T-helper 1 cell treated with Interleukin-12 subunit alpha and Interleukin-12 subunit beta and Interleukin-4 antibody, amounts not matched to agents 30 ng/mL and 1 ng/mL, for 36 hours (primary cell): ENCODE data around the gene FOXC2. TPM values are rescaled to one million over a fixed set of nuclear protein-coding genes. Genes with fewer than 3 reads are reported as not detected.
"Not testable (repeated sequence)": the region's sequence is repeated elsewhere in the genome, so short reads cannot be mapped to it uniquely, and the experiment has no call there.

Experiments used
- intact Hi-C: fragments of 100-400 bp; cut with micrococcal nuclease; formaldehyde crosslinking; loops from one replicate; pipeline ENCODE4 v1.15.1; 2024
- total RNA-seq: library from RNA; stranded (reverse); gene quantifications from 2 replicates; pipeline ENCODE4 v1.2.3, GENCODE V29; 2022

Gene FOXC2
- total RNA-seq, 1 donor from 2014 or later, result not detected

DNA sequence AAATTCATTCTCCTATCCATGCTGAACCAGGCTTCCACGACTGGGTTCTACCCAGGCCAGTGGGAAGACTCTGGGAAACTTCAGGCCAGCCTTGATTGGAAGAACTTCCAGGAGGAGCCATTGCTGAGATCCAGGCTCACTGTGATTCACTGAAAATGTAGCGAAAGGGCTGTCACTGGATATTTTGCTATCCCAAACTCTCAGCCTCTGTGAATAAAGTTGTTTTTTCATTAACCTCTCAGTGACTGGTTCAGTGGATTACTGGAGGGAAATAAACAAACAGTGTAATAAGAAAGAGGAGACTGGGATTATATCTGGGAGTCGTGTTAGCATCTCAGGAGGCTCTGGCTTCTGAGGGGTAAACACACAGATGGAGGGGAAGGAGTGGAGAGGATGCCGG is 14.8 kb downstream of the FOXC2 start:
- intact Hi-C loops, result no loop called here

DNA sequence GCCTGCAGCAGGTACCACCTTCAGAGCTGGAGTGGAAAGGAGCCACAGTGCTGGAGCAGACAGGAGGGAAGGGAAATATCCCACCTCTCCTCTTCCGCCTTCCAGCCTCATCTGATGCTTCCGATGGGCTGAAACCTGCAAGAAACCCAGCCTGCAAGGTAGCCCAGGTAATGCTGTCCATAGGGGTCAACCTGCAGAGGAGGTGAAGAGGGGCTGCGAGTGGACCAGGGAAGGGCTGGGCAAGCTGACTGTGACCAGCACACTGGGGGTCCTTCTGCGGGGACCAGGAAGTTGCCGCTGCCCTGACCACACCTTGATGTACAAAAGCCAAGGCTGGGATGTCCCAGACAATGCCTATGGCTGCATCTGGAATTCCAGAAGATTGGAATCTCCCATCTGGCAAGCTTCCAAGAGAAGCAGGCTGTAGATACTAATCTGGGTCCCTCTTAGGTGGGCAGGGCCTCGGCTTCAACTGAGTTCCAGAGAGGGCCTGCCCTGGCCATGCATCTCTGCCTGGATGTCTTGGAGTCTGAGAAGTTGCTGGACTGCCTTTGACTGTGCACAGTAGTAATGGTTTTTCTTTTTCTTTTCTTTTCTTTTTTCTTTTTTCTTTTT is 17.5 kb downstream of the FOXC2 start:
- intact Hi-C loops, result no loop called here

DNA sequence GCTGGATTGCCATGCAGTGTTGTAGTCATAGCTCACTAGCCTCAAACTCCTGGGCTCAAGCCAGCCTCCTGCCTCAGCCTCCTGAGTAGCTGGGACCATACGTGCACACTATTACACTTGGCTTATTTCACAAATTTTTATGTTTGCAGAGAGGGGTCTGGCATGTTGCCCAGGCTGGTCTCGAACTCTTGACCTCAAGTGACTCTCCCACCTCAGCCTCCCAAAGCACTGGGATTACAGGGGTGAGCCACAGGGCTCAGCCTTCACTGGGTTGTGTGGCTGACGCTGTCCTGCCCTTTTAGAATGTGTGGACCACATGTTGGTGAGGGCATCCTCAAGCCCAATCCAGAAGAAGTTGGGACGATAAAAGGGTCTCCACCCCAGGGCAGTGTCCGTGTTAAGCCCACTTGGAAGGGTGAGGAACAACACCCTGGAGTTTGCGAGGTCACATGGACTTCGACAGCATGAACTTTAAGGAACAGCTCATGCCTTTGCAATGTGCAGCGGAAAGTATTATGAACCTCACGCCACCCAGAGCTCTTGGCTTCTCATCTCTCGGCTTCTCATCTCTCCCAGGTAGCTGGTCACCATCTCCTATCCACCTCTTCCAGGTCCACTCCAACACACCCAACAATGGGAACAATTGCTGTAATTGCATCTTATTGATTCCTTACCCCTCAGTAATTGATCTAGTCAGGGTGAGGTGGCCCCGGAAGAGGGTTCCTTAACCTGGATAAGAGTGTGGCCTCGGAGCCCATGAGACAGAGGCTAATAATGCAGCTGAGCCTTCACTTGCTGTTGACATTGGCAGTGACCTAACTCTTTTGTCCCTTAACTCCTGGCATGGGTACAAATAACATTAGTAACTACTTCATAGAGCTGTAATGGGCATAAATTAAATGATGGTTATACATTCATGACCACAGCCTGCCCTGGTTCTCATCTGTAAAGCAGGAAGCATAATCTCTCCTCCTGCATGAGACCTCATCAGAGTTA is 18.4 kb downstream of the FOXC2 start:
- intact Hi-C loops, result no loop called here

DNA sequence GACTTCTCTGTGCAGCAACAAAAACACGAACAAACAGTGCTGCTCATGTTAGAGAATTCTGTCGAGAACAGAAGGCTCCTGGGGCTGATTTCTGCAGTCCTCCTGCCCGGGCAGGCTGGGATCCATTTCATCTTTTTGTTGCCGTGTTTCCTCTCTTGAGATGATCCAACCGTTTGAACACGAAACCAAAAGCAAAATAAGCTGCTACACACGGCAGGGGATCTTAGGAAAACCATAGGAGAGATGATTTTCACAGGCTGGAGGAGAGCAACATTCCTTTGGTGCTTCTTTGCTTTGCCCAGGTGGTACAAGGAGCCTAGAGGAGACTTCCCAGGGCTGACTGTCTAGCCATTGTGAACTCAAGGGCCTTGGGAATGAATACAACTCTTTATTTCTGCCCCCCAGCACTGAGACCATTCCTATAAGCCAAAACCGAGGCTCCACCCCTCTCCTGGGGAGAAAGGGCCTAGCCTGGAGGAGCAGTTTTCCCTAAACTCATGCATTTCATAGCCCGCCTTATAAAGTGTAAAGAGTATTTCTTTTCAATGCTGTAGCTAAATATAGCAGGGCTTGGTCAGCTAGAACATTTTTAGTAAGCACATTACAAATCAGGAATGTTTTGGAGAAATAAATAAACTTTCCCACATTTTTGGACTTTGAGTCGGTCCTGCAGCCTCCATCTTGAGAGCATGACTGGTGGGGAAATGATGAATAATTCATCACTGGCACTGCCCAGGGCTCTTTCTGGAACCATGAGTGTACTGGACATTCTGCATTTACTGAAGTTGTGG is 19.4 kb downstream of the FOXC2 start:
- intact Hi-C loops, result no loop called here

DNA sequence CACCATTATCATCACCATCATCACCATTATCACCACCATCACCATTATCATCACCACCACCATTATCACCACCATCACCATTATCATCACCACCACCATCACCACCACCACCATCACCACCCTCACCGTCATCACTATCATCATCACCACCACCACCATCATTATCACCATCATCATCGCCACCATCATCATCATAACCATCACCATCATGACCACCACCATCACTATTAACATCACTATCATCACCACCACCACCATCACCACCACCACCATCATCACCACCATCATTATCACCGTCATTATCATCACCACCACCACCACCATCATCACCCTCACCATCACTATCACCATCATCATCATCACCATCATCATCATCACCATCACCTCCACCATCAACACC is 20.9 kb downstream of the FOXC2 start:
- intact Hi-C loops, result no loop called here

DNA sequence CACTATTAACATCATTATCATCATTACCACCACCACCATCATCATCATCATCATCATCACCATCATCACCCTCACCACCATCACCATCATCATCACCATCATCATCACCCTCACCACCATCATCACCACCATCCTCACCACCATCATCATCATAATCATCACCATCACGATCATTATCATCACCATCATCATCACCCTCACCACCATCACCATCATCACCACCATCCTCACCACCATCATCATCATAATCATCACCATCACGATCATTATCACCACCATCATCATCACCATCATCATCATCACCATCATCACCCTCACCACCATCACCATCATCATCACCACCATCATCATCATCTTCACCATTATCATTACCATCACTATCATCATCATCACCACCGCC is 21.3 kb downstream of the FOXC2 start:
- intact Hi-C loops, result not testable (repeated sequence)

DNA sequence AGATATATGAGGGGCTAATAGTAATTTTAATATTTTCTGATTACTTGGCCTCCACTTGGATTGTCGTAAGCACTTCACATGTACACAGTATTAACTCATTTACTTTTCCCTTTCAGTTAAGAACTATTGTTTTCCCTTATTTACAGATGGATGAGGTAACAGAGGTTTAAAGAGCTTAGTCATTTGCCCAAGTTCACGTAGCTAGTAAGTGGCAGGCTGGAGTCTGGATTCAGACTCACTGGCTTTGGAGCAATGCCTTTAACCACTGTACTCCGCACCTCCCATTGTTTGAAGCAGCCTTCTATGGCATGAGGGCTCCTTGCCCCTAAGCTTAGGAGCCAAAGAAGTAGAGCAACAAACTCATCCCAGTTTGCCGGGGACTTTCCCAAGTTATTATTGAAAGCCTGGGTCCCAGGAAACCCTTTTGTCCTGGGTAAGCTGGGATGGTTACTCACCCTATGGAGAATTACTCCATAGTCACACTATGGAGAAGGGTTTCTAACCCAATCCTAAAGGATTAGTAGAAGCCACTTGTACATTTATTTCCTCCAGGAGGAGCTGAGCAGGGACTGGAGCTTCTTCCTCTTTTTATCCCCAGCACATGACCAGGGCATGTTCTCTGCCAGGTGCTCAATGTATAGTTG is 24.0 kb downstream of the FOXC2 start:
- intact Hi-C loops, result no loop called here

DNA sequence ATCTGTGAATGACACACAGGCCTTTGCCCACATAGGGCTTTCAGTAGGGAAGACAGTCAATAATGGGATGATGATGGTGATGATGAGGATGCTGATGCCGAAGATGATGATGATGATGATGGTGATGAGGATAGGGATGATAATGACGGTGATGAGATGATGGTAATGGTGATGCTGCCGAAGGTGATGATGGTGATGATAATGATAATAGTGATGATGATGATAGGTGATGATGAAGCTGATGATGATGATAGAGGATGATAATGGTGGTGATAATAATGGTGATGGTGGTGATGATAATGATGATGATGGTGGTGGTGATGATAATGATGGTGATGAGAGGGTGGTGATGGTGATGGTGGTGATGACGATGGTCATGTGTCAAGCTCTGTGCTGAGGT is 24.6 kb downstream of the FOXC2 start:
- intact Hi-C loops, result no loop called here

DNA sequence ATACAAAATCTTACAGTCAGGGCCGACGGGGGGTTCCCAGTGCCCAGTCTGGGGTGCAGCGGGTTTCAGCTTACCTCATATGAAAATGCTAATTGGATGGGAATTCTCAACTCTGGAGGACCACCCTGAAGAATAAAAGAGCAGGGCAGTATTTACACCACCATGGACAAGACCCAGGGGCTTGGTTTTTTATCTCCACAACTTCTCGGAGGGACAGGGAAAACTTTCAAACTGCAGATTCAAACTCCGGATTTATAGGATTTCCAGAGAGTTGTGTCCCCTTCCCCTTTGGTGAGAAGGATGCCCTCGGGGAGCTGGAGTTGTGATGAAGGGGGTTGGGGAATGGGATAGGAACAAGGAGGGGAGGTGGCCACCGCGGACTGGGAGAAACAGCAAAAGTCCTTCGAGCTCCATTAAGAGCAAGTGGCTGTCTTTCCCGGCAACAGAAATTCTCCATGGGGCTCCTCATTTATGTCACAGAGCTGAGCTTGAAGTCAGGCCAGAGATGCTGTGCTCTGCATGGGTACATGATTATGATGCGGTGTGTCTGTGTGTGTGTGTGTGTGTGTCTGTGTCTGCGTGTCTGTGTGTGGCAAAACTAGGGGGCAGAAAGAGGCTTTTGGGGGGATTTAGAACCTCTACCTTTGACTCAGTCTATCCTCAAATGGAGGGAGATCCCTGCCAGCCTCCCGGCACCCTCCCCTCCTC is 27.4 kb downstream of the FOXC2 start:
- intact Hi-C loops, result no loop called here

DNA sequence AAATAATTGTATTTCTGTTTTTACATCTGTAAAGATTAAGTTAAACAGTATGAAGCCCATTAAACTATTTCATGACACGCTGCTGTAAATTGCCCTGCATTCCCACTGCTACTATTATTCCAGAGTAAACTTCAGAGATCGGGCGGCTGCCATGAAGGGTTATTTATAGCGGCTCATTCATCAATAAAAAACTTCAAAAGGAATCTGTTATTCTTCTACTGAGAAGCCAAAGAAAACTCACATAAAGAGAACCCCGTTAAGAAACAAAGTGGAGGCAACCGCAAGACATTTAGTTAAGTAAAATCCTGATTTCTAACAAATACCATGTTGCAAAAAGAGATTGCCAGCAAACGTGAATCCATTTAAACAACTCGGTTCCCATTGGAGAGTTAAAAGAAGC is 28.1 kb downstream of the FOXC2 start:
- intact Hi-C loops, result no loop called here

DNA sequence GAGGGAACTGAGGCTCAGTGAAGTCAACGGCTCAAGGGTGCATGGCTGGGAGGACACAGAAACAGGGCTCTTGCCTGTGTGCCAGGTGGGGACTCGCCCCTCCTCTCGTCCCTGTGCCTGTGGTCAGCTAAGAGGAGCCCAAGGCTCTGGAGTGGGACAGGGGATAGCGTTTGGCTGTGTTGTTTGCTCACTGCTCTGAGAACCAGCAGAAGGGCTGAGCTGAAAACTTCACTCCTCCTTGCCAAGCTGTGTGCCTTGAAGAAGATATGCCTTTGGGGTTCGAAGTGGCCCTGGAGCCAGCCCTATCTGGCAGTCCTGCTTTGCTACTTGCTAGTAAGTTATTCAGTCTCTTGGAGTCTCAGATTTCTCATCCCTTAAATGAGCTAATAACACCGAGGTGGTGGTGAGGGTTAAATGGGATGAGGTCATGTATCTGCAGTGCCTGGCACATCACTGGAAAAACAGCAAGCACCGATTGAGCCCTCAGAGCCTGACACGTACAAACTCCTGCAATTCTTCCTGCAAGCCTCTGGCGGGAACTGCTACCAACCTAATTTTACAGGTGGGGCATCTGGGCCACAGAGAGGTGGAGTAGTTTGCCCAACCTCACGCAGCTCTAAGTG is 29.5 kb downstream of the FOXC2 start:
- intact Hi-C loops, result no loop called here

DNA sequence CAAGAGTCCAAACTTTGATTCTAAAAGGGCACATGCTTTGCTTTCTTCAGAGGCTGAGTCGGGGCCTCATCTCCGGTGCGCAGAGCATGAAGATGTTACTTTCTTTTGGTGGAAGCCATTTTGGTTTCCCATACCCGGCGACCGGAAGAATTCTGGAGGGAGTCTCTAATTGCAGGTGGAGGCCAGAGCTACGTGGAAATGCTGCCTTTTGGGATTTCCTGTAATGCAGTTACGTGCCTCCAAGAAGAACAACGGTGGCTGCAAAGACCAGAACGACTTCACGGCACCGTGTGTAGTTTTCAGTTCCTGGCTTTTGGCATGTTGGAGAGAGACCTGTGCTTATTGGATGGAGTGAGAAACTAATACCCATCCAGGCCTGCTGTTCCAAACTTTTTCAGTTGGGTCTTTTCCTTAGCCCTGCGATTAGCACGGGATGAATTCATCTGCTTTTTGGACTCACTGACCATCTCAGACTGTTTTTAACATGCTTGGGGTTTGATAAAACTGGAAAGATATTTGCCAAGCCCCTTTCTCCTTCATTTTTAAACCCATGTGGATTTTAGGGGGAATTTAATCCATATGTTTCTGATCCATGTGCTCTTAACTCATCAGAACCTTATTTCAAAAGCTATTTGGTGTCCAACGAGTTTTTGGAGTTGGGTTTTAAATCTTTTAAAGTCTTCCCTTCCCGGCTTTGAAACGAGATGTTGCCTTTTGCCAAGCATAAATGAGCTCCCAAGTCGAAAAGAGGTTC is 30.7 kb downstream of the FOXC2 start:
- intact Hi-C loops, result no loop called here

DNA sequence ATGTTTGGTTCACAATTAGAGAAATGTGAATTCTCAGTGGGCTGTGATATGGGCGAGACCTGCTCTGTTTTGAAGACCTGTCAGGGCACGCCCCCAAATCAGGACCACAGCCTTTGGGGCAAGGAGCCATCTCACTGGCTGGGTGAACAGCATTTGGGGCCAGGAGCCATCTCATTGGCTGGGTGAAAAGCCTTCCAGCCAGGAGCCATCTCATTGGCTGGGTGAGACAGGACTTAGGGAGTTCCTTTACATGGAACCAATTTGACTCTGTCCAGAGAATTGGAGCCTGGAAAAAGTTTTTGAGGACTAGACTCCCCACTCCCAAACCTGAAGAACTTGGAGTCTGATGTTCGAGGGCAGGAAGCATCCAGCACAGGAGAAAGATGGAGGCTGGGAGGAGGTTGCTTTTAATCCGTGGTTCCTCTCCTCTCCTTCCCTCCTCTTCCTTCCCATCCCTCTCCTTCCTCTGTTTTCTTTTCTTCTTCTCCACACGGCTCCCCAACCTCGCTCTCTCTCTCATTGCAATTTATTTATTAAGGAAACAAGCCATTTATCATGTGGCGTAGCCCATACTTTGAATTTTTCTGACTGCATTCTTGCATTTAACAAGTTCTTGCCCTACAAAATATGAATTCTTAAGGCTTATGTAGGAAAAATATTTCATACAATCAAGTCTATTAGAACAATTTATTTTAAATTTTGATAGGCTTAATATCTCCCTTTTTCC is 31.4 kb downstream of the FOXC2 start:
- intact Hi-C loops, result no loop called here

DNA sequence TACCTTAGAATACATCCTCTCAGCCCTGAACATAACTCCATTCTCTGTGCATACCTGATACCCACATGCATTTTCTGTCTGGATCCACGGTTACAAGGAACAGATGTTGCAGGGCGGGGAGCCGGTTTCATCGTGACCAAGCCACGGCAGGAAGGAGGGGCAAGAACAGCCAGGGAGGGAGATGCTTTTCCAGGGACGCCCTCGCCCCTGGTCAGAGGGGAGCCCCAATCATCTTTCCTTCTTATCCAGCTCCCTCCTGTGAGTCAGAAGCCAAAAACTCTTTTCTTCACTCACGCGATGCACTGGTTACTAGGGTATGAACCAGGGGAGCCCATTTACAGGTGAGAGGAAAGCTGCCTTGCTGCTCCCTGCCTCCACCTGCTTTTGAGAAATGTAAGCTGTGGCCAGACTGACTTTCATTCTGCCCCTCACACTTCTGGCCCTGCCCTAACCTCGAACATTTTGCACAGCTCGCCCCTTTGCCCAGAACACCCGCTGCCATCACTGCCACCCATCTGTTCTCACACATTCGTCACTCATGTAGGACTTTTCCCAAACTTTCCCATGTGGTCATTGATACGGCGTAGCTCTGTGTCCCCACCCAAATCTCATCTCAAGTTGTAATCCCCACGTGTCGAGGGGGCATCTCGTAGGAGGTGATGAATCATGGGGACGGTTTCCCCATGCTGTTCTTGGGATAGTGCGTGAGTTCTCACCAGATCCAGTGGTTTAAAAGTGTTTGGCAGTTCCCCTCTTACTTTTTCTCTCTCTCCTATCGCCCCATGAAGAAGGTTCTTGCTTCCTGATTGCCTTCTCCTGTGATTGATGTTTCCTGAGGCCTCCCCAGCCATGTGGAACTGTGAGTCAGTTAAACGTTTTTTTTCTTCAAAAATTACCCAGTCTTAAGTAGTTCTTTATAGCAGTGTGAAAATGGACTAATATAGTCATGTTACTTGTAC is 32.3 kb downstream of the FOXC2 start:
- intact Hi-C loops, result no loop called here

DNA sequence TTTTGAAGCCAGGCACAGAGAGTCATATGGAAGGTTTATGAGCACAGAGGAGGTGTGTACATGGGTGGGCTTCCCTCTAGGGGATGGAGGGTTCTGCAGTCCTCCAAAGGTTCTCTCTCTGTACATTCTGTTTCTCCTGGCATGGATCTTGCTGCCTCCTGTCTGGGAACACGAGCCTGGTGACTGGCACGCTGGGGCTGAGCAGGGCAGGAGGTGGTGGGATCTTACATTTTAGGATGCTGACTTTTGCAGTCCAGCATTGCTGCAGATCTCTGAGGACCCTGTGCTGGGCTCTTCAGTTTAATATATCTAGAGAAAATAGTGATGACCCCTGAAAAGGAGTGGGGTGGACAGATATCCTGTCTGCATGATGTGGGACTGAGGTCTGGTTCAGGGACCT is 34.7 kb downstream of the FOXC2 start:
- intact Hi-C loops, result no loop called here

DNA sequence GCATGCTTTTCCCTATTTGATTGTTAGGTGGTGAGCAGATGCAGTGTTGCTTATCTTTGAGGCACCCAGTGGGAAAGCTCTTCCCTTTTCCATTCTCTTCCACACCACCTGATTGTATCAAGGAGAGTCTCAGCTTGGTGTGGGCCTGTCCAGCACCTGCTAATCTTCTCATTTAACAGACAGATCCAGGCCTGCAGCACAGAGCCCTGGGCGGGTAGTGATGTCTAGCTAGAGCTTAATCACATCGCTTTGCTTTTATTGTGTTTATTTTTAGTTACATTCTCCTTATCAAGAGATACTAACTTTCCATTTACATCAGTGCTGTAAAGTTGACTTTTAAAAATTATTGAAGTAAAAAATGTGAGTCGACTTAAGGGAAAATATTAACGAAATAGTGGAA is 35.9 kb downstream of the FOXC2 start:
- intact Hi-C loops, result no loop called here

DNA sequence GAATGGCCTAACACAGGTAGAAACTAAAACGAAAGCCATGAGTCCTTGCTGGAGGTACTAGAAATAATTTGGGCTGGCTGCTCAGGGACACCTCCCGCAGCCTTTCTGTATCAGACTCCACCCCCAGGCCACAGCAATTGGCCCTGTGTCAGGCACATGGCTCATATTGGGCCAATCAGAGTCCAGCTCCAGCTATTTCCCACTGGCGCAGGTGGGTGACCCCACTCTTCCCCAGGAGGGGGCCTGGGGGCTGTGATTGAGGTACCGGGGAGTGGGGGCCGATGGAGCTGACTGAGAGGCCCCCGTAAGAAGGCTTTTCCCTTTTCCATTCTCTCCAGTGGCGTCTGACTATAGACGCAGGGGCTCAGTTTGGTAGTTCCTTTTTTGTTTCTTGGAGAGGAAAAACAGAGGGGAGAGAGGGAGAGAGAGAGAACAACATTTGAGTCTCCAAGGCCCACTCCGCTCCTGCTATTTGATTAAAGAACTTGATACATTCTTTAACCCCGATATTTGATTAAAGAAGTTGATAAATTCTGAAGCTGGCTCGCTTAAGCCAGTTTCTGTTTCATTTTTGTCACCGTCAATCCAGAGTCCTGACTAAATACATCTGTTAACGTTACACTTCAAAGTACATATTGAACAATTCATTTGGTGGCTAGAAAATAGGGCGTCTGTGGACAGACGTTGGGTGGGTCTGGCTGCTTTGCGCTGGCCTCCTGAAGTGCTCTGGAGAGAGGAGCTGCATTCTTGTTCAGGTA is 38.0 kb downstream of the FOXC2 start:
- intact Hi-C loops, result loop anchor here (1.0 to 2.0 kb wide), 3 partner anchors 40 to 60 kb away; no protein-coding TSS in a partner anchor
